Smooth muscle cell (in vitro differentiated cells): Measurements from ENCODE around the gene KCP. TPM values are rescaled to one million over a fixed set of nuclear protein-coding genes. Genes with fewer than 3 reads are reported as not detected.

Source experiments
- DNase-seq: peaks from one replicate; lab custom pipeline; 2025; ENCODE audit not compliant: unreplicated experiment; lab: John Stamatoyannopoulos, UW
- H2AFZ ChIP-seq: fragments of 200-600 bp; sonication (generic); 2 replicates; pipeline ENCODE4 v1.6.0; 2016; ENCODE audit warnings: antibody characterized with exemption, low read depth, mild to moderate bottlenecking
- H3F3A ChIP-seq: fragments of 200-600 bp; sonication (generic); 2 replicates; pipeline ENCODE4 v1.6.0; 2017; ENCODE audit warnings: antibody characterized with exemption, low read depth
- H3K27ac ChIP-seq: fragments of 200-600 bp; sonication (generic); 2 replicates; pipeline ENCODE4 v1.5.1; 2016; ENCODE audit warnings: low read depth, mild to moderate bottlenecking
- H3K27me3 ChIP-seq: fragments of 200-600 bp; sonication (generic); 2 replicates; pipeline ENCODE4 v1.6.1; 2016; ENCODE audit warnings: low read depth, mild to moderate bottlenecking
- H3K36me3 ChIP-seq: fragments of 200-600 bp; sonication (generic); 2 replicates; pipeline ENCODE4 v1.5.1; 2016; ENCODE audit warnings: low read depth
- H3K4me1 ChIP-seq: fragments of 200-600 bp; sonication (generic); 2 replicates; pipeline ENCODE4 v1.5.1; 2016; ENCODE audit warnings: low read depth
- H3K4me2 ChIP-seq: fragments of 200-600 bp; sonication (generic); 2 replicates; pipeline ENCODE4 v1.6.0; 2016; ENCODE audit warnings: mild to moderate bottlenecking
- H3K4me3 ChIP-seq: fragments of 200-600 bp; sonication (generic); 2 replicates; pipeline ENCODE4 v1.5.1; 2016; ENCODE audit warnings: mild to moderate bottlenecking
- H3K79me2 ChIP-seq: fragments of 200-600 bp; sonication (generic); 2 replicates; pipeline ENCODE4 v1.6.0; 2016; ENCODE audit warnings: low read depth, mild to moderate bottlenecking
- H3K9ac ChIP-seq: fragments of 200-600 bp; sonication (generic); 2 replicates; pipeline ENCODE4 v1.6.0; 2016; ENCODE audit warnings: low read depth
- H3K9me3 ChIP-seq: fragments of 200-600 bp; sonication (generic); replicated peaks from 2 replicates; pipeline ENCODE4 v1.5.1; 2016; ENCODE audit warnings: low read depth
- H4K20me1 ChIP-seq: fragments of 200-600 bp; sonication (generic); 2 replicates; pipeline ENCODE4 v1.6.0; 2016; ENCODE audit warnings: low read depth
- WGBS: methylation state at CpG from one replicate; pipeline ENCODE4 v1.1.7; 2016; ENCODE audit warnings: low lambda C conversion rate; 5-methylcytosine and 5-hydroxymethylcytosine counted together
- polyA plus RNA-seq: library from polyadenylated mRNA; unstranded; fragments of >200 nt; fragmentation: Nextera tagmentation; extraction: Ambion mirVana; gene quantifications from 2 replicates; pipeline ENCODE4 v1.2.1, GENCODE V29; 2016
- total RNA-seq: library from RNA; depleted of rRNA; stranded (reverse); fragments of >200 nt; gene quantifications from 2 replicates; pipeline ENCODE4 v1.2.3, GENCODE V29; 2014
- TF ChIP-seq, protein P1 (sequence below): fragments of 200-600 bp; sonication (generic); IDR thresholded peaks from 2 replicates; pipeline ENCODE4 v1.5.1; 2017; ENCODE audit warnings: borderline replicate concordance, mild to moderate bottlenecking, antibody characterized with exemption; ENCODE audit not compliant: insufficient read depth, poor library complexity, severe bottlenecking

KCP gene
- total and polyA plus RNA-seq, 2 experiments from 2014 or later: 0.99 to 4.5 TPM

GRCh38 chr7:128915841-128916642 lies 5.5 kb upstream of the KCP start:
- H3K9me3 ChIP-seq: no peaks in the 10 kb centered on the region
- no peaks in the 10 kb centered on the region for H3K36me3 ChIP-seq
- peak overlapping the region; percentile 75 for H3K4me2 ChIP-seq
- H4K20me1 ChIP-seq: no peaks in the 10 kb centered on the region
- WGBS: 27% methylated on average over 59 of the region's 69 CpGs
- no peak overlapping the region for H3K9ac ChIP-seq
- H3K27ac ChIP-seq: no peak overlapping the region
- no peak overlapping the region for H3K4me3 ChIP-seq
- no peaks in the 10 kb centered on the region for H3F3A ChIP-seq
- TF ChIP-seq, protein P1, sequence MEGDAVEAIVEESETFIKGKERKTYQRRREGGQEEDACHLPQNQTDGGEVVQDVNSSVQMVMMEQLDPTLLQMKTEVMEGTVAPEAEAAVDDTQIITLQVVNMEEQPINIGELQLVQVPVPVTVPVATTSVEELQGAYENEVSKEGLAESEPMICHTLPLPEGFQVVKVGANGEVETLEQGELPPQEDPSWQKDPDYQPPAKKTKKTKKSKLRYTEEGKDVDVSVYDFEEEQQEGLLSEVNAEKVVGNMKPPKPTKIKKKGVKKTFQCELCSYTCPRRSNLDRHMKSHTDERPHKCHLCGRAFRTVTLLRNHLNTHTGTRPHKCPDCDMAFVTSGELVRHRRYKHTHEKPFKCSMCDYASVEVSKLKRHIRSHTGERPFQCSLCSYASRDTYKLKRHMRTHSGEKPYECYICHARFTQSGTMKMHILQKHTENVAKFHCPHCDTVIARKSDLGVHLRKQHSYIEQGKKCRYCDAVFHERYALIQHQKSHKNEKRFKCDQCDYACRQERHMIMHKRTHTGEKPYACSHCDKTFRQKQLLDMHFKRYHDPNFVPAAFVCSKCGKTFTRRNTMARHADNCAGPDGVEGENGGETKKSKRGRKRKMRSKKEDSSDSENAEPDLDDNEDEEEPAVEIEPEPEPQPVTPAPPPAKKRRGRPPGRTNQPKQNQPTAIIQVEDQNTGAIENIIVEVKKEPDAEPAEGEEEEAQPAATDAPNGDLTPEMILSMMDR: no peak
- no peak overlapping the region for H2AFZ ChIP-seq
- peaks cover 8% of the 10 kb centered on the region for H3K4me1 ChIP-seq
- DNase-seq: no peak
- H3K79me2 ChIP-seq: no peaks in the 10 kb centered on the region
- peaks cover 65% of the 10 kb centered on the region for H3K27me3 ChIP-seq

DNA sequence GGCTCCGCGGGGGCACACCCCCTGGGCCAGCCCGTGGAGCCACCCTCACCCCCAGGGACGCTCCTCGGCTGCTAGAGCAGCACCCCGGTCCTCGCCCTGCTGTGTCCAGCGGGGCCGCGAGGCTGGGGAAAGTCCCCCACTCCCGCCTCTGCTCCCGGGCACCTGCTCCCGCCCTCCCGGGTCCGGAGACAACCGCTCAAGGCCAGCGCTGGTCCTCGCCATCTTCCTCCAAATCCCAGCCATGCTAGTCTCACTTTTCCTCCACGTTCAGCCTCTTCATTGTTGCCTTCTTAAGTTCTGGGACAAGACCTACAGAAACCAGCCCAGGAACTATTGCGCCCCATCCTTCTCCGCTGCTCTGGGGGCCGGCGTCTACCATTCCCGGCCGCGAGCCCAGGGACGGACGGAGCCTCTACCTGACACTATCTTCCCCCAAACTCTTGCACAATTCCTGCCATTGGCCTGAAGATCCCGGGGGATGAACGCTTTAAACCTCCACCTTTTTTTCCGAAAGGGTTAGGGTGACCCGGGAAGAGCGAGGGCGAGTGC lies 4.8 kb upstream of the KCP start:
- Histone ChIP-seq H3K9ac (no peak overlapping the region), H3K9me3 (no peaks in the 10 kb centered on the region), H3K27me3 (peaks cover 58% of the 10 kb centered on the region), H3K4me2 (peak overlapping the region; percentile 75), H3K79me2 (no peaks in the 10 kb centered on the region), H3F3A (no peaks in the 10 kb centered on the region), H3K27ac (no peak overlapping the region), H3K4me1 (peaks cover 12% of the 10 kb centered on the region), H4K20me1 (no peaks in the 10 kb centered on the region), H3K4me3 (no peak overlapping the region), H3K36me3 (no peaks in the 10 kb centered on the region), H2AFZ (no peak overlapping the region)
- DNase-seq: no peak
- TF ChIP-seq, protein P1: no peak
- WGBS: 12% methylated on average over 28 of the region's 34 CpGs

GRCh38 chr7:128914566-128915151 lies 4.2 kb upstream of the KCP start:
- no peak overlapping the region for H3K27ac ChIP-seq
- DNase-seq: no peak
- TF ChIP-seq, protein P1: no peak
- peaks cover 51% of the 10 kb centered on the region for H3K27me3 ChIP-seq
- H3K4me3 ChIP-seq: no peak overlapping the region
- H3F3A ChIP-seq: no peaks in the 10 kb centered on the region
- no peak overlapping the region for H3K9ac ChIP-seq
- no peaks in the 10 kb centered on the region for H3K79me2 ChIP-seq
- H3K4me1 ChIP-seq: peaks cover 11% of the 10 kb centered on the region
- no peaks in the 10 kb centered on the region for H3K9me3 ChIP-seq
- no peak overlapping the region for H3K4me2 ChIP-seq
- H4K20me1 ChIP-seq: no peaks in the 10 kb centered on the region
- H2AFZ ChIP-seq: no peak overlapping the region
- H3K36me3 ChIP-seq: no peaks in the 10 kb centered on the region
- WGBS: 45% methylated on average over 9 of the region's 11 CpGs
